Neutrophil (primary cell): ENCODE data around the gene NEDD4L.

Experiments
- H3K27ac ChIP-seq: fragments of 200-600 bp; sonication (generic); 2 replicates; pipeline ENCODE4 v1.5.1; 2016; ENCODE audit warnings: mild to moderate bottlenecking, moderate library complexity
- H3K27me3 ChIP-seq: fragments of 200-600 bp; sonication (generic); 2 replicates; pipeline ENCODE4 v1.6.0; 2016; ENCODE audit warnings: mild to moderate bottlenecking
- H3K36me3 ChIP-seq: fragments of 200-600 bp; sonication (generic); 2 replicates; pipeline ENCODE4 v1.5.1; 2017
- H3K4me1 ChIP-seq, 2 experiments: fragments of 200-600 bp in 1 of 2; sonication (generic) in 1 of 2; 1 replicate in 1 of 2; 2 replicates in 1 of 2; pipeline versions ENCODE4 v1.5.1 to v1.6.1; 2013 to 2016; ENCODE audit warnings: low read depth in 1 of 2, low read length in 1 of 2, mild to moderate bottlenecking in 1 of 2, moderate library complexity in 1 of 2; ENCODE audit not compliant: control insufficient read depth in 1 of 2, insufficient read depth in 1 of 2
- H3K4me3 ChIP-seq, 2 experiments: fragments of 200-600 bp in 1 of 2; sonication (generic) in 1 of 2; 1 replicate in 1 of 2; 2 replicates in 1 of 2; pipeline ENCODE4 v1.5.1; 2013 to 2016; ENCODE audit warnings: low read depth in 1 of 2, low read length in 1 of 2, mild to moderate bottlenecking in 1 of 2, moderate library complexity in 1 of 2
- H3K9me3 ChIP-seq: fragments of 200-600 bp; sonication (generic); 2 replicates; pipeline ENCODE4 v1.5.1; 2016
- TF ChIP-seq, protein P1 (sequence below): fragments of 200-600 bp; sonication (generic); IDR thresholded peaks from 2 replicates; pipeline ENCODE4 v1.5.1; 2016; ENCODE audit warnings: antibody characterized with exemption

NEDD4L gene

DNA sequence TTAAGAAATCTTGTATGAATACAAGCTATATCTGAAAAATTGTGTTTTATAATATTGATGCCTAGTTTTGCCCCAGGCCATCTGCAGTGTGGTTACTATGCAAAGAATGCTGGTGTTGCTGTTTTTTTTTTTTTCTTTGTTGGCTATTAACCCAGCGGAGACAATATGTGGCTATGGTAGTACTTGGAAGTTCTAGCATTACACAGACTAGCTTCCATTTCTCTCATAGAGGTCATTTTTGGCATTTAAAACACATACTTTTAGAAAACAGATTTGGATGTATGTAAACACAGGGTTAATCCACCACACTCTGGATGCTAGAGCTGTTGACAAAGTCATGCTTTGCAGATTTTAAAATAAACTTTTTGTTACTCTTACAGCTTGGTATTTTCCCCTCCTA, 209.8 kb downstream of the NEDD4L start:
- TF ChIP-seq, protein P1, sequence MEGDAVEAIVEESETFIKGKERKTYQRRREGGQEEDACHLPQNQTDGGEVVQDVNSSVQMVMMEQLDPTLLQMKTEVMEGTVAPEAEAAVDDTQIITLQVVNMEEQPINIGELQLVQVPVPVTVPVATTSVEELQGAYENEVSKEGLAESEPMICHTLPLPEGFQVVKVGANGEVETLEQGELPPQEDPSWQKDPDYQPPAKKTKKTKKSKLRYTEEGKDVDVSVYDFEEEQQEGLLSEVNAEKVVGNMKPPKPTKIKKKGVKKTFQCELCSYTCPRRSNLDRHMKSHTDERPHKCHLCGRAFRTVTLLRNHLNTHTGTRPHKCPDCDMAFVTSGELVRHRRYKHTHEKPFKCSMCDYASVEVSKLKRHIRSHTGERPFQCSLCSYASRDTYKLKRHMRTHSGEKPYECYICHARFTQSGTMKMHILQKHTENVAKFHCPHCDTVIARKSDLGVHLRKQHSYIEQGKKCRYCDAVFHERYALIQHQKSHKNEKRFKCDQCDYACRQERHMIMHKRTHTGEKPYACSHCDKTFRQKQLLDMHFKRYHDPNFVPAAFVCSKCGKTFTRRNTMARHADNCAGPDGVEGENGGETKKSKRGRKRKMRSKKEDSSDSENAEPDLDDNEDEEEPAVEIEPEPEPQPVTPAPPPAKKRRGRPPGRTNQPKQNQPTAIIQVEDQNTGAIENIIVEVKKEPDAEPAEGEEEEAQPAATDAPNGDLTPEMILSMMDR = no peak
- no peak overlapping the region for H3K4me3 ChIP-seq
- no peak overlapping the region for H3K27ac ChIP-seq
- no peaks in the 10 kb centered on the region for H3K9me3 ChIP-seq
- no peaks in the 10 kb centered on the region for H3K27me3 ChIP-seq
- no peaks in the 10 kb centered on the region for H3K36me3 ChIP-seq
- no peaks in the 10 kb centered on the region for H3K4me1 ChIP-seq

DNA sequence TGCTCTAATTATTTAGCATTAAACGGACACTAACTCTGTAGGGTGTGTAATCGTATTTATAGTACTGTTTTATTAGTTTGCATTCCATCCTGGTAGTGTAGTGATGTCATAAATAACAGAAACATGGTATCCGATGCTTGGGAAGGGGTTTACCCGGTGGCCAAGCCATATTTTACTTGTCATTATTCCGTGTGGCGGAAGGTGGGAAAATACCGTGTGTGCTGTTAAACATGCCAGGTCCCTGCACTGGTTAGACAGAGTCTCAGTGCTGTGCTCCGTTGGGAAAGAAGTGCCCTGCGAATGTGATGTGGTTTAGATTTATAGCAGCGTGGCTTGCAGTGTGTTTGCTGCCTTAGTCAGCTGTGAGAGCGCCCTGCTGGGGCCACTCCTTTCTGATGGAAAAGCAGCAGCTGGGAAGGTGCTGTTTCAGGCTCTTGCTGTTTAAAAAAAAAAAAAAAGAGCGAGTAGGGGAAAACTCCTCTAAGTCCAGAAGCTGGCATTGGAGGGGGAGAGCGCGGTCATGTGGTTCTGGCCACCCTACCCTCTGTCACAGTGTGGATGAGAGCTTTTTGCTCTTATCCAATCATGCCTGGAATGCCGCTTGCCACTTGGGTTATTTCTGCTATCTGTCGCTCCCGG, 211.0 kb downstream of the NEDD4L start:
- H3K36me3 ChIP-seq = no peaks in the 10 kb centered on the region
- no peaks in the 10 kb centered on the region for H3K4me1 ChIP-seq
- no peak overlapping the region for H3K27ac ChIP-seq
- H3K4me3 ChIP-seq = no peak overlapping the region
- H3K9me3 ChIP-seq = no peaks in the 10 kb centered on the region
- no peaks in the 10 kb centered on the region for H3K27me3 ChIP-seq
- TF ChIP-seq, protein P1 = no peak

- H3K36me3 ChIP-seq = no peaks in the 10 kb centered on the region
- H3K4me1 ChIP-seq = no peaks in the 10 kb centered on the region
- TF ChIP-seq, protein P1 = no peak
- H3K4me3 ChIP-seq = no peak overlapping the region
- no peak overlapping the region for H3K27ac ChIP-seq
- no peaks in the 10 kb centered on the region for H3K9me3 ChIP-seq
- no peaks in the 10 kb centered on the region for H3K27me3 ChIP-seq
Observed at GRCh38 chr18:58255701-58256311, 211.8 kb downstream of the NEDD4L start.

- H3K4me3 ChIP-seq = no peak overlapping the region
- H3K4me1 ChIP-seq = no peaks in the 10 kb centered on the region
- no peaks in the 10 kb centered on the region for H3K27me3 ChIP-seq
- no peaks in the 10 kb centered on the region for H3K36me3 ChIP-seq
- no peak overlapping the region for H3K27ac ChIP-seq
- no peaks in the 10 kb centered on the region for H3K9me3 ChIP-seq
- TF ChIP-seq, protein P1 = no peak
Observed at GRCh38 chr18:58256316-58257080, 212.5 kb downstream of the NEDD4L start.

DNA sequence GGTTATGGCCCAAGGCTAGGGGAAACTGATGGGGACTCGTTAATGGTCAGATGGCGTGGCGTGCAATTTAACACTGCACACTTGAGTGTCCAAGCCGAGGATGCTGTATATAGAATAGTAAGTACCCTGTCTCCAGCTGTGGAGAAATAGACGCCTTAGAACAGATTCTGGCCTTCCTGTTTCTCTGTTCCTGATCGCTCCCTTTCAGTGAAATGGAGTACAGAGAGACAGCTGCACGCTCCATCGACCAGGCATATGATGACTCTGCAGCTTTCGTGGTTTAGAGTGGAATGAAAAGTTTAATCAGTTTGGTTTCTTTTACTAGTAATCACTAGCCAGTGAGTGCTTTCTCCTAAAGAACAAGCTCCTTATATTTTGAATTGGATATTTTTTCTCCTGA, 213.4 kb downstream of the NEDD4L start:
- Histone ChIP-seq H3K4me3 (no peak overlapping the region), H3K27ac (no peak overlapping the region), H3K27me3 (no peaks in the 10 kb centered on the region), H3K36me3 (no peaks in the 10 kb centered on the region), H3K9me3 (no peaks in the 10 kb centered on the region), H3K4me1 (no peaks in the 10 kb centered on the region)
- TF ChIP-seq, protein P1 = no peak
